ENCODE data around the gene CCDC12.

CCDC12 gene

DNA sequence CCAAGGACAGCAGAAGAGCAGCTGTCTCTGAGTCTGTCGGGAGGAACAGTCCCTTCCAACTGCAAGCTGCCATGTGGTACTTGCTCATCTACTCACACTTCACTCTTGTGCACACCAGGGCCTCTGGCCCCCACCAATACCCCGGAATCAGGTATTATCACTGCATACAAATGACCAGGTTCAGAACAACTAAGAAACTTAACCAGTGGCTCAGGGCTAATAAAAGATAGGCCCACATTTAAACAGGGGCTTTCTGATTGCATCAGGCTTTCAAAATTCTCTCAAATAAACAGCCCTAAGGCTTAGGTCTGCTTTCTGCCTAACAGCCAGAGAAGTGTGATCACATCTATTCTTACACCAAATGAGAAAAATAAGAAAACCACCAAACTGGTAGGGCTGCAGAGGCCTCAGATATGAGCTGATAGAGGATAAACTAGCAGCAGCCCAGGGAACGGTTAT is 20.7 kb downstream of the CCDC12 start:
- peak; percentile 27 for DNase-seq (ENCODE audit: low spot score)

DNA sequence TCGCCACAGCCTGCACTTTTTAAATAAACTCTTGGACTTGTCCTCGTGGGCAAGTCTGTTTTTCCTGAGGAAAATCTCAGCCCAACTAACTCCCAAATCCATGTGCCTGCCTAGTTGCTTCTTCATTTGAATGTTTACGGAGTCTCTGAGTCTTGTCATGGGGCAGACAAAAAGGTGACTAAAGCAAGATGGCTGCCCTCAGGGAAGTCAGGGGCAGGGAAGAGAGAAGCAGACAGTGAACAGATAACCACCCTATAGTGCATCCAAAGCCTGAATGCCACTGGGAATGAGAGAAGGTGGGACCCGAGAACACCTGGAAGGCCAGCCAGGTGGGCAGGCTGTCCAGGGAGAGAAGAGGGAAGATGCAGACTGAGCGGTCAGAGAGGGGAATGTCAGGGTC is 21.4 kb downstream of the CCDC12 start:
- DNase-seq (ENCODE audit: low spot score): no peak

DNA sequence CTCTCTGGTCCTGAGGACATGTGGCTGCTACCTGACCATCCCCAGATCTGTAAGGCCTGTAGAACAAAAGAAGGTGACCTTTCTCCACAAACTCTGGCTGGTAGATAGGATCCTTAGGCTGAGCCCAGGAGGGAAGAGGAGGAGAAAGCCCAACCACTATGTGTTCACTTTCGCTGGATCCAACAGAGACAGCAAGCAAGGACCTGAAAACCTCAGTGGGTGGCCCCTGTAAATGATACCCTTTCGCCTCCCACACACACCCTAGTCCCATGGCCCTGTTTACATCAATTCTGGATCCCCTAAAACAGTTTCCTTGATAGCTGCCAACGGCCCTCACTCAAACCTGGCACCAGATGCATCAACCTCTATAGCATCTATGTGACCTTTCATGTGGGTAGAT is 22.4 kb downstream of the CCDC12 start:
- DNase-seq (ENCODE audit: low spot score): no peak

DNA sequence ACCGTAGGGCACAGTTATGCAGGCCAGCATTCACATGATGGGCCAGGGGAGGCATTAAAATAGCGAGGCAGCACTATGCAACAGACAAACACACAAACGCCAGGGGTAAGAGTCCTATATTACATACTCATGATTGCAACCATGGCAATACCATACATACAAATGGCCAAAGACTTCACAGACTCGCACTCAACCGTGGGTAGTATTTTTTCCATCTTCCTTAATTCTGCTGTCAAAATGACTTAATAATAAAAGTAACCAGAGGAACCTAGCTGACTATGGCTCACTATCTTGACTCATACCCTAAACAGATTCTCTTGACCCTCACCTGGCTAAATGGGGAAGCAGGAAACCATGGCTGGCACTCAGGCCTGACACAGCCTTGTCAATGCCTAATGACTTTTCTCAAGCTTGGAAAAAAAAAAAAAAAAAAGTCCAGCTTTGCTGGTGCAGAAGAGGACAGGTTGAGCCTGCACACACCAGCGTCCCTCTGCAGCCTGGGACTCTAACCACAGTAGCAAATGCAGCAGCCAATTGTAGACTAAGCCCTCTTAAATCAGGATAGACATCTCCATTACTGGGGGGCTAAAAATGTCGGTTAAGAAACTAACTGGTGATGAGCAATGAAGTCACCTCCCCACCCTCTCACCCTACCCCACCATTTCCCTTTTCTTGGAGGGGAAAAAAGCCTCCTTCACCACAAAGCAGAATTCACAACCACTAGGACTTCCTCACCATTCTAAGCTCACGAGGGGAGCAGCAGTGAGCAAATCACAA is 23.1 kb downstream of the CCDC12 start:
- peak; percentile 39 for DNase-seq (ENCODE audit: low spot score)

DNA sequence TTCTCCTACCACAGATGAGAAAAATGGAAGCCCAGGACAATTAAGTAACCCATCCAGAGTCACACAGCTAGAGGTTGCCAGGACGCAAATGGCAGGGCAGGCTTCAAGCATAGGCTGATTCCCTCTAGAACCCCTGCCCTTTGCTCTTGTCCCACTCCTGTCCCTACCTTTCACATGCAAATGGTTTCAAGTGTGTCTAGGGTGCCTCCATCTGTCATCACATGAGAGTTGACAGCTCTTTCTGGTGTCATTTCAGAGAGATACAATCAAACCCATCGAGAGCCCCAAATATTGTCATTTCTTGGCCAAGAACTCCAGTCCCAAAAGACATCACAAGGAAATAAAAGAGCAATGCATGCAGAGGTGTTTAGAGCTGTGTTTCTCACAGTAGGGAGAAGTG is 23.7 kb downstream of the CCDC12 start:
- DNase-seq (ENCODE audit: low spot score): no peak

DNA sequence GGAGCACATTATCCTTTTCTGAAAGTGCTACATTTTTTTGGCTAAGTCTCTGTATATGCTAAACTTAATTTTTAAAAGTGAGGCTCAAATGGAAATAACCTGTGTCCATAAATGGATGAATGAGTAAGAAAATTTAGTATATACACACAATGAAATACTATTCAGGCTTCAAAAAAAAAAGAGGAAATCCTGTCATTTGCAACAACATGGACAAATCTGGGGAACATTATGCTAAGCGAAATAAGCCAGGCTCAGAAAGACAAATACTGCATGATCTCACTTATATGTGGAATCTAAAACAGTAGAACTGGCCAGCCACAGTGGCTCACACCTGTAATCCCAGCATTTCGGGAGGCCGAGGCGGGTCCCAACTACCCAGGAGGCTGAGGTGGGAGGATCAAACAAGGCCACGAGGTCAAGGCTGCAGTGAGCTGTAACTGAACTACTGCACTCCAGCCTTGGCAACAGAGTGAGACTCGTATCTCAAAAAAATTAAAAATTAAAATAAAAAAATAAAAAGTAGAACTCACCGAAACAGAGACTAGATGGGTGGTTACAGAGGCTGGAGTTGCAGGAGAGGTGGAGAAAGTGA is 25.8 kb downstream of the CCDC12 start:
- no peak for DNase-seq (ENCODE audit: low spot score)

DNA sequence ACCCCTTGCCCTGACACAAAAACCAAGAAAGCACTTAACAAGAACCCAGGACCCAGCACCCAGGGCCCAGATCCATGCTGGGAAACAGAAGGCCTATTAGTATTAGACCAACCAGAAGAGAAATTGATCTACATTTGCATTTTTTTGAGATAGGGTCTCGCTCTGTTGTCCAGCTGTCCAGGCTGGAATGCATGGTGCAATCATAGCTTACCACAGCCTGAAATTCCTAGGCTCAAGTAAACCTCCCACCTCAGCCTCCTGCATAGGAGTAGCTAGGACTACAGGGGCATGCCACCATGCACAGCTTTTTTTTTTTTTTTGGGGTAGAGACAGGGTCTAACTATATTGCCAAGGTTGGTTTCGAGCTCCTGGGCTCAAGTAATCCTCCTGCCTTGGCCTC is 26.4 kb downstream of the CCDC12 start:
- no peak for DNase-seq (ENCODE audit: low spot score)

DNA sequence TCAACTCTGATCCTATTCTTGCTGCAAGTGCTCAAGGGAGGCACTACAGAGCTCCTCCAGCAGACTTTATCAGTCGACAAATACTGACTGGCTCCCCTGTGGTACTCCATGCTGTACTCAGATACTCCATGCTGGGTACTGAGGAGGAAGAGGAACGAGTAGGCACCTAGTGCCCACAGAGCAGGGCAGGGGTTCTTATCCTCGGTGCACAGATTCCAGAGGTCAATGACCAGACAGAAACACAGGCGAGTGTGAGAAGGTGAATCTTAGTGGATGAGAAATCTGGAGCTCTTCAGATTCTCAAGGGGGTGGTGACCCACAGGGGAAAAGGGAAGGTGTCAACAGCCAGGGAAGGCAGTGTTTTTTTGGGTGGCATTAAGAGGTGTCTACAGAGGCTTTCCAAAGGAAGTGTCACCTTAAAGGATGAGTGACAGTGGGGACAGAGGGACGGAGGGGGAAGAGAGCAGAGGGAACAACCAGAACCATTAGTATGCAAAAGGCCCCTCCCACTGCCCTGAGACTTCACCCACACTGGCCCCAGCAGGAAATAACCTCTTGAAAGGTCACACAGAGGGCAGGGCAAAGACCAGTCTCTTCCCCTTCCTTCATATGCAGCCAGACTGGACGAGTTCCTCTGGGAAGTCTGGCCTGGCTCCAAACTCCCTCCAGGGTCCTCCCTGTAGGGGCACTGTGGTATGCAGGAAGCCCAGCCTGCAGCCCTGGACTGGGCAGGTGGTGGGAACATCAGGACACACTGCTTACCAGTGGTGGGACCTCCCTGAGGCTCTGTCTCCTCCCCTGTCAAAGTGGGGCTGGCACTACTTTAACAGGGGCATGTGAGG is 27.5 kb downstream of the CCDC12 start:
- DNase-seq (ENCODE audit: low spot score): no peak

DNA sequence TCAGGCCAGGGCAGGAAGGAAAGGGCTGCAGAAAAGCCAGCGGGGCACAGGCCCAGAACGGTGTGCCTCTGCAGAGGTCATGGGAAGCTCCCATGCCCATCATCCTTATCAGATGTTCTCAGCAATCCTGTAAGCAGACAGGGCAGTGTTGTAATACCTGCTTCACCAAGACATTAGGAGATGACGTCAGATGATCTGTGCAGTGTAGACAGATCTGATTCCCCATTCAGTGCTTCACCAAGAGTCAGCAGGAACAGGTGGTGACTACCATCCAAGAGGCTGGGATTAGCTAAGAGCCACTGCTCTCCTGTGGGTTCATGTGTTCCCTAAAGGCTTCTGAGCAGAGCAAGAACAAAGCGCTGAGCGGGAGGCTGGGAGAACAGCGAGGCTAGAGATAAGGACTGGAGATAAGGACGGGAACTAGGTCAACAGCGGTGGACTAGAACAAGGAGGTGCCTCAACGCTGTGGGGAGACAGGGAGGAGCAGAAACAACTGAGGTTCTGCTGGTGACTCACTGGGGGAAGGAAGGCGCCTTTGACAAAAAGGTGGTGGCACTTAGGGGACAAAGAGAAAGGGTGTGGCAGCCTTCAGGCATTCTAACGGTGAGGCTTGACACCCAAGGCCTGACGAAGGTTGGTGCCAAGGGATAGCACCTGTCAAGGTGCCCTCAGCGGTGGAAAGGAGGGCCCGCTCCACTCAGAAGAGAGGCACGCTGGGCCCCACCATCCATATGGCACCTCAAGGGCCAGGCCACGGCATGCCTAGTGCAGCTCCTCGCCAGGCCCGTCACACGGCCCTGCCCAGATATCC is 28.4 kb downstream of the CCDC12 start:
- DNase-seq (ENCODE audit: low spot score): peak; percentile 92

DNA sequence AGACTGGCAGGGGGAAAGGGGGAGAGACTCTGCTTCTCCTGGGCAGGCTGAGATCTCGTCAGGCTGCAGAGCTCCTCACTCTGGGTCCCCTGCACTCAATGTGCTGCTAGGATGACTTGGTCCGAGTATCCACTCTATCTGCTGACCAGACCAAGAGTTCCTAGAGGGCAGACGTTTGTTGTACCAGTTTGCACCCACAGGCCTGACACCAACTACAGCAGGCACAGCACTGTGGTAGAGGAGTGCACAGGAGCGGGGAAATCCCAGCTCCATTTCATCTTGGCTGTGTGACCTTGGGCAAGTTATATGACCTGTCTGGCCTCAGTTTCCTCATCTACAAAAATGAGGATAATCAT is 29.0 kb downstream of the CCDC12 start:
- peak; percentile 37 for DNase-seq (ENCODE audit: low spot score)

DNA sequence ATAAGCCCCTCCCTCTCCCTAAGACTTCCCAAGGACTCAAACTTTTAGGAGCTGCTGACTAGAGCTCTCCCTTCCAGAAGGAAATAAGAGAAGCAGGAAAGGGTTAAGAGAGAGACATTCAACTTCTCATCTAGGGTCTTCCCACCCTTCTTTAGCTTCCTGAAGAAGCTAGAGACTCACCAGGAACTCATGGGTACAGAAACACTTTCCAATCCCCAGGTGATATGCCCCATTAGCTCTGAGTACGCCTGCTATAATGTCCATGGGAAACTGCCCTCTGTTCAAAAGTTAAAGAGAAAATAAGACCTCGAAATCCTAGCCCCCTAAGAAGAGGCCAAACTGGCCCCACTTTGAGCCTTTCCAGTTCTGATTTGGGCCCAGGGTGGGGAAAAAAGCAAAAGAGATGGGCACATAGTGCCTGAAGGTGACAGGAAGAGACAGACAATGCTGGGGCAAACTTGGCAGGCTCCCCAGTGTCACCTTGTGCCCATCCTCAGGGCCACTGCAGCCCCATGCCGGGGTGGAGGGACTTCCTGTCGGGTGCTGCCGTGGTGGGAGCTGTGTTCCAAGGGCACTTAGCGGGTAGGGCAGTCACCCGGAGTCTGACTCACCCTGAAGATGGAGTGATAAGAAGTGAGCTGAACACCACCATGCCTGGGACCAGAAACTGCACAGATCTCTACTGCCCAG is 29.5 kb downstream of the CCDC12 start:
- peak; percentile 87 for DNase-seq (ENCODE audit: low spot score)

DNA sequence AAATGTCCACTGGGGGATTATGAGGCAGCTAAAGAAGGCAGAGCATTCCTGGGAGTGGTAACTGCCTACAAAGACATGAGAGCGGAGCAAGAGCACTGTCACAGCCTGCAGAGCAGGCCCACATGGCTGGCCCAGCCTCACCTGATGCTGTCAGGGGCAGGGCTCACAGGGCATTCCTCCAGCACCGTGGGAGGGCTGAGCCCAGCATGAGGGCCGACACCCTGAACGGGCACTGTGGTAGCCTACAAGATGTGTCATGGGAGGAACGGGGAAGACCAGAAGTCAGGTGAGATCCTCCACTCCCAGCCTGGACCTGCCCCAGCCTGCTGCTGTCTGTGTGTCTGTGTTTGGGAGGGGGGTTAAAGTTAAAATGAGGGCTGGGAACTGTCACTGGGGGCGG is 30.1 kb downstream of the CCDC12 start:
- no peak for DNase-seq (ENCODE audit: low spot score)

DNA sequence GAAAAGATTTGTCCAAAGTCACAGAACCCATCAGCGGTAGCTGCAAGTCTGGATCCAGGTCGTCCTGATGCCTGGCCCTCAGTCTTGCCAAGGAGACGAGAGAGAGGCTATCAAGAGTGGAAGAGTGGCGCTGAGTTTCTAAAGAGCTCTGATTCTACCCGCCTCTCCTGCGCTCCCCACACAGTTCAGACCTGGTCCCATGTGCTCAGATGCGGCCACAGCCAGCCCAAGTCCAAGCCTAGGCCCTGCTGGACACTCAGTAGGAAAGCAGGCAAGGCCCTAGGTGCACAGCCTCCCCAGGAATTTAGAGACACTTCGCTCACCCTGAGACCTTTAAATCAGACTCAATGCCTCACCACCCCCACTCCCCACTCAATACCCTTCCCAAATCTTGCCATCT is 32.4 kb downstream of the CCDC12 start:
- no peak for DNase-seq (ENCODE audit: low spot score)

DNA sequence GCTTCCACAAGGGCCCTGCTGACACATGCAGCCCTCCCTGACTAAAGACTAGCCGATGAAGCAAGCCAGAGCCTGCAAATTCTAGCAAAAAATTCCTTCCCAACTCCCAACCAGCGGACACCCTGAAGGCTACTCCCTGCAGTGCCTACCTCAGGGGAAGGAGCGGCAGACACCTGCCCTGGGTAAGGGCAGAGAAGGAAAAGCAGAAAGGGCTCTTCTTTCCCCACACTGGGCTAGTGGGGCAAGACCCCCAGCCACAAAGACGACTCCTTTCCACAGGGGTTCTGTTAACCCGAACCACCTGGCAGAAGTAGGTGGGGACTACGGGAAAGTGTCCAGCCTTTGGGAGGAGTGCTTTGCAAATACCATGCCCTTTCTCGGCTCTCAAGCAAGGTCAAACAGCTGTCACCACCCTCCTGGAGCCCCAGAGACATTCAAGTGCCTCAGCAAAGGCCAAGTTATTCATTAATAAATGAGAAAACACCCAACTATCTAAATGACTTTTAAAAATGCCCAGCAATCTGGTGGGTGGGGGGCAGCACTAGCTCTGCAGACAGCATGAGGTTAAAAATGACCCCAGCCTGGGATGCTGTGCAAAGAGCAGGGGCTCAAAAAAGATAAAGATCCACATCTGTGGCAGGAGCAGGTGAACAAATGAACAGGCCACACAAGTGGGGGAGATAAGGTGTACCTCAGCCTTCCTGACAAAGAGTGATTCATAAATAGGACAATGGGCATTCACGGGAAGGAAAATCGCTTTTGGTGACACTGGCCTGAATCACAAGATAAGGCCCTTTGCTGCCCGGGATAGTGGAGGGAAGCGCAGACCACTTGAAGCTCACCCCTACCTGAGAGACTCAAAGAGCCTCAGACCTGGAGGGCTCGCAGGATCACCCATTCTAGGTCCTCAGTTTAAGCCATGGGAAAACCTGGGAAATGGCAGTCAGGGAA is 33.0 kb downstream of the CCDC12 start:
- DNase-seq (ENCODE audit: low spot score): no peak

DNA sequence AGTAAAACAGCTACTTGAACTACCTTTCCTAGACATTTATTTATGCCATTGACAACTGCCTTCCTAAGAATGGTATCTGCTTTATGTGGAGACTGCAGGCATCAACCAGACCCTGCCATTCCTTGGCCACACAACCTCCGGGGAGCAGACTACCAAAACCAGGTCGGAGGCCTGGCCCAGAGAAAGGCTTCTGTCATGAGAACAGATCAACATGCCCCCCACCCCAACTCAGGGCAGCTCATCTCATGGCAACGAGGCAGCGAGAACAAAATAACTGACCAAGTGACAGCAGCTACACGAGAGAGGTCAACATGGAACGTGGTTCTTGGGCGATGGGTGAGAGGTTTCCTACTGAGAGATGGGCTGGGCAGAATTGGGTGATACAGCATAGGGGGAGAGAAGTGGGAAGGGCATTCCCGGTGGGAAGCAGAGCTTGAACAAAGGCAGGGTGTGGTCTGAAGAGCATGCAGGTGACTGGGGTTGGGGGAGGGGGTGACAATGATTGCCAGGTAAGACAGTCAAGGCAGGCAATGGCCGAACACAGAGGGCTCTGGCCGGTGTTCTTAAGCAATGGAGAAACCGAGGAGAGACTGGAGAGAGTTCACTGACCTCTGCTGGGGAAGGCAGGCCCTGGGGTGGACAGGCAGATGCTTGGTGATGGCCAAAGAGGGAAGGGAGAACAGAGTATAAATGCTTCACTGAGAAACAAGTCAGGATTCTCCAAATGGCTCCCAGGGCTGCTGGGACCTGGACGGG is 33.9 kb downstream of the CCDC12 start:
- no peak for DNase-seq (ENCODE audit: low spot score)

DNA sequence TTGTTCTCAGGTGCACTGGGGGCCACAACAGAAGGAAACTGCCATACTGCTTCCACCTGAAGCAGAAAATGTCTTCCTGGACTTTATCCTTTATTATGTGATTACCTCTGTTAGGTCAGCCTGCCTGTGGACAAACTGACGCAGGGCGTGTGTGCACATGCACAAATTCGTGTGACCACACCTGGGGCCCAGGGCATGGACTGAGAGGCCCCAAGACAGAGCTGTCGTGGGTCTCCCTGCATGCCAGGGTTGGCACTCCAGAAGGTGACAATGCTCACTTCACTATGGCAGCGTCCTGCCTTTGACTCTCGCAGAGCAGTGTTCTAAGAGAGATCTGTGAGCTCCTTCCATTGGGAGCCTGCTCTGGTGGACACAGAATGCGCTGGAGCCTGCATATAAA is 34.5 kb downstream of the CCDC12 start:
- DNase-seq (ENCODE audit: low spot score): no peak

DNA sequence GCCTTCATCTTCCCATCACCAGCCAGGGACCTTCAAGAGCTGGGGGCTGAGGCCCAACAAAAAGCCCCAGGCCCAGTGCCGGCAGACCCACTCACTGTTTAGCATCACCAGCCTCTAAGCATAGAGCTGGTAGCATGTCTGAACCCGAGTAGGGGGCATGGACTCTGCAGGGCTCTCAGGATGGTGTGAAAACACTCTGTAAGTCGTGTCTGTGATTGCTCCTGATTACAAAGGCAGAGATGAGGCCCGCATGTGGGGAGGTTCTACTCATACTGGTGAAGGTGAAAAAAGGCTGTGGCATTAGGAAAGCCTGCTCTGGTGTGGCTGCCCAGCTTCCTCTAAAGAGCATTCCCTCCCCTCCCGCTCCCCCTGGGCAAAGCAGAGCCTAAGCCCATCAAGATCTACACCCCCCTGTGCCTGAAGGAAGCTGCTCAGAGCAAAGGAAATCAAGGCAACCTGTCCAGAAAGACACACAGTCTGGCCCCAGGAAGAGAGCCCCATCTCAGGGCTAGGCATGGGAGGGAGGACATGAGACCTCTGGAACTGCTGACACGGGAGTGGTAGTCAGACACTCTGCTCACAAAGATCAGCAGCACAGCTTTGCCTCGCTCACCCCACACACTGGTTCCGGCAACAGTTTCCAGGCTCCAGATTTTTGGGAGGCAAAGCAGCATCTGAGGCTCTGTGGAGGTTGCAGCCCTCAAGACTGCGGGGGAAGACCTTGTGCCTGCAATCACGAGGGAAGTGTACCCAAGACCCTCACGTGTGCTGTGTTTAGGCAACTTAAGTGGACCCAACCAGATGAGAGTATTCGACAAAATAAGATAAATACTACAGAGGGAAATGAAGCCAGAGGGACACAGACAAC is 36.7 kb downstream of the CCDC12 start:
- no peak for DNase-seq (ENCODE audit: low spot score)

DNA sequence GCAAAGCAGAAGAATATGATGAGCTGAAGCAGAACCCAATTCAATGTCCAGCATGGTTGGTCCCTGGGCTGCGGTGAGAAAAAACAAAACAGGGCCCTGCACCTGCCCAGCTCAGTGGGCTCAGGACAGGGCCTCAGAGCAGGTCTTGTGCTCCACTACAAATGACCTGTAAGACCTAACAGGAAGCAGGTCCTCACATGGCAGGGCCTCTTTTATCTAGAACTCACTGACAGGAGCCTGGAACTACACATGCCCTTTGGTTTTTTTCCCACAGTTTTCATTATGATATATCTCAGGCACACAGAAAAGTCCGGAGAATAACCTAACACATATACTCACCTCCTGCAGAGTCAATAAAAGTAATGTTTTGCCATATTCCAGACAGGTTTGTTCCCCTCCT is 38.4 kb downstream of the CCDC12 start:
- no peak for DNase-seq (ENCODE audit: low spot score)
